ENCODE measurements around the gene ZSCAN18.

GRCh38 chr19:58085348-58085875 is 12.6 kb downstream of the ZSCAN18 start:
- no peak for TF ChIP-seq POLR2A (IDR thresholded peaks at IDR 0.05)
- TF ChIP-seq, protein P1, sequence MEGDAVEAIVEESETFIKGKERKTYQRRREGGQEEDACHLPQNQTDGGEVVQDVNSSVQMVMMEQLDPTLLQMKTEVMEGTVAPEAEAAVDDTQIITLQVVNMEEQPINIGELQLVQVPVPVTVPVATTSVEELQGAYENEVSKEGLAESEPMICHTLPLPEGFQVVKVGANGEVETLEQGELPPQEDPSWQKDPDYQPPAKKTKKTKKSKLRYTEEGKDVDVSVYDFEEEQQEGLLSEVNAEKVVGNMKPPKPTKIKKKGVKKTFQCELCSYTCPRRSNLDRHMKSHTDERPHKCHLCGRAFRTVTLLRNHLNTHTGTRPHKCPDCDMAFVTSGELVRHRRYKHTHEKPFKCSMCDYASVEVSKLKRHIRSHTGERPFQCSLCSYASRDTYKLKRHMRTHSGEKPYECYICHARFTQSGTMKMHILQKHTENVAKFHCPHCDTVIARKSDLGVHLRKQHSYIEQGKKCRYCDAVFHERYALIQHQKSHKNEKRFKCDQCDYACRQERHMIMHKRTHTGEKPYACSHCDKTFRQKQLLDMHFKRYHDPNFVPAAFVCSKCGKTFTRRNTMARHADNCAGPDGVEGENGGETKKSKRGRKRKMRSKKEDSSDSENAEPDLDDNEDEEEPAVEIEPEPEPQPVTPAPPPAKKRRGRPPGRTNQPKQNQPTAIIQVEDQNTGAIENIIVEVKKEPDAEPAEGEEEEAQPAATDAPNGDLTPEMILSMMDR (IDR thresholded peaks at IDR 0.05) = no peak

All from Peyer's patch (tissue), 4 donors.